Measurements from ENCODE around the gene GRIN1. TPM values are rescaled to one million over a fixed set of nuclear protein-coding genes. Genes with fewer than 3 reads are reported as not detected.

Gene GRIN1
- total RNA-seq, 1 donor from 2014 or later: 0.58 TPM

GRCh38 chr9:137150617-137151457, 11.9 kb downstream of the GRIN1 start:
- H3K9me3 Mint-ChIP-seq: no peaks in the 10 kb centered on the region
- TF ChIP-seq CTCF (IDR thresholded peaks at IDR 0.05; ENCODE audit: unreplicated experiment): no peak
- H3K36me3 Mint-ChIP-seq: no peaks in the 10 kb centered on the region
- no peak for DNase-seq (ENCODE audit: low spot score in 2 of 2, unreplicated experiment in 2 of 2)
- H3K4me3 Mint-ChIP-seq: no peak overlapping the region
- peaks cover 33% of the 10 kb centered on the region for H3K27me3 Mint-ChIP-seq (ENCODE audit: low read depth)
- no peak overlapping the region for H3K27ac Mint-ChIP-seq
- H3K4me1 Mint-ChIP-seq: no peaks in the 10 kb centered on the region

GRCh38 chr9:137152844-137153405, 14.0 kb downstream of the GRIN1 start:
- TF ChIP-seq CTCF (IDR thresholded peaks at IDR 0.05; ENCODE audit: unreplicated experiment): no peak
- Mint-ChIP-seq H3K4me3 (no peak overlapping the region), H3K36me3 (no peaks in the 10 kb centered on the region)

GRCh38 chr9:137156567-137157375, 17.8 kb downstream of the GRIN1 start:
- Mint-ChIP-seq H3K27me3 (ENCODE audit: low read depth) (peaks cover 71% of the 10 kb centered on the region), H3K4me1 (peaks cover 1% of the 10 kb centered on the region), H3K36me3 (no peaks in the 10 kb centered on the region), H3K9me3 (no peaks in the 10 kb centered on the region), H3K4me3 (no peak overlapping the region), H3K27ac (no peak overlapping the region)
- TF ChIP-seq CTCF (IDR thresholded peaks at IDR 0.05; ENCODE audit: unreplicated experiment): no peak
- no peak for DNase-seq (ENCODE audit: low spot score in 2 of 2, unreplicated experiment in 2 of 2)

More at GRCh38 chr9:137152844-137153405, 14.0 kb downstream of the GRIN1 start:
- DNase-seq (ENCODE audit: low spot score in 2 of 2, unreplicated experiment in 2 of 2): no peak
- Mint-ChIP-seq H3K9me3 (no peaks in the 10 kb centered on the region), H3K27me3 (ENCODE audit: low read depth) (peaks cover 41% of the 10 kb centered on the region), H3K27ac (no peak overlapping the region), H3K4me1 (no peaks in the 10 kb centered on the region)

GRCh38 chr9:137157618-137158415, 18.9 kb downstream of the GRIN1 start:
- H3K36me3 Mint-ChIP-seq: no peaks in the 10 kb centered on the region
- H3K4me3 Mint-ChIP-seq: no peak overlapping the region
- TF ChIP-seq CTCF (IDR thresholded peaks at IDR 0.05; ENCODE audit: unreplicated experiment): no peak
- DNase-seq (ENCODE audit: low spot score in 2 of 2, unreplicated experiment in 2 of 2): no peak
- peaks cover 79% of the 10 kb centered on the region for H3K27me3 Mint-ChIP-seq (ENCODE audit: low read depth)
- no peaks in the 10 kb centered on the region for H3K9me3 Mint-ChIP-seq
- H3K4me1 Mint-ChIP-seq: peaks cover 2% of the 10 kb centered on the region
- H3K27ac Mint-ChIP-seq: no peak overlapping the region

GRCh38 chr9:137158625-137159024, 19.7 kb downstream of the GRIN1 start:
- Mint-ChIP-seq H3K4me1 (peaks cover 5% of the 10 kb centered on the region), H3K27me3 (ENCODE audit: low read depth) (peaks cover 86% of the 10 kb centered on the region), H3K27ac (no peak overlapping the region), H3K4me3 (no peak overlapping the region), H3K9me3 (no peaks in the 10 kb centered on the region), H3K36me3 (no peaks in the 10 kb centered on the region)
- DNase-seq (ENCODE audit: low spot score in 2 of 2, unreplicated experiment in 2 of 2): no peak
- TF ChIP-seq CTCF (IDR thresholded peaks at IDR 0.05; ENCODE audit: unreplicated experiment): no peak

Measured in mesothelial cell of epicardium (in vitro differentiated cells).